Activated CD8-positive, alpha-beta T cell treated with anti-CD3 and anti-CD28 coated beads for 36 hours (primary cell): ENCODE results near the gene CALN1. TPM values are rescaled to one million over a fixed set of nuclear protein-coding genes. Genes with fewer than 3 reads are reported as not detected.
"Not testable (repeated sequence)": the region's sequence is repeated elsewhere in the genome, so short reads cannot be mapped to it uniquely, and the experiment has no call there.

Experiments used
- ATAC-seq: fragments of 200-7000 bp; cut with Tn5 transposase; one replicate; pipeline ENCODE4 v1.10.0; 2021; ENCODE audit warnings: mild to moderate bottlenecking, moderate library complexity
- CTCF ChIA-PET: fragments of 350-600 bp; sonication (Branson Sonifier 250); formaldehyde crosslinking; loops from one replicate; lab custom pipeline; 2021; ENCODE audit warnings: antibody characterized with exemption; lab: Charles Lee
- POLR2A ChIA-PET: fragments of 350-600 bp; sonication (Branson Sonifier 250); formaldehyde crosslinking; loops from one replicate; lab custom pipeline; 2021; ENCODE audit warnings: antibody characterized with exemption; lab: Charles Lee
- DNase-seq: peaks from one replicate; pipeline ENCODE4 v3.0.0-alpha.2; 2020
- H3K27ac Mint-ChIP-seq: one replicate; pipeline ENCODE4 v1.8.0; 2021; ENCODE audit warnings: mild to moderate bottlenecking, mixed read lengths
- H3K27me3 Mint-ChIP-seq: one replicate; pipeline ENCODE4 v1.8.0; 2021; ENCODE audit warnings: mixed read lengths
- H3K36me3 Mint-ChIP-seq: one replicate; pipeline ENCODE4 v1.8.0; 2021; ENCODE audit warnings: low read depth, mixed read lengths
- H3K4me1 Mint-ChIP-seq: one replicate; pipeline ENCODE4 v1.8.0; 2021; ENCODE audit warnings: low read depth, mixed read lengths
- H3K4me3 Mint-ChIP-seq: one replicate; pipeline ENCODE4 v1.8.0; 2021; ENCODE audit warnings: mild to moderate bottlenecking, moderate library complexity, mixed read lengths
- H3K9me3 Mint-ChIP-seq: one replicate; pipeline ENCODE4 v1.8.0; 2021; ENCODE audit warnings: mixed read lengths
- CTCF ChIP-seq: fragments of 200-600 bp; IDR thresholded peaks from one replicate; pipeline ENCODE4 v1.8.0; 2022; ENCODE audit warnings: antibody characterized with exemption, mild to moderate bottlenecking
- intact Hi-C: fragments of 100-400 bp; cut with micrococcal nuclease; formaldehyde crosslinking; loops from one replicate; pipeline ENCODE4 v1.10.0; 2022
- total RNA-seq, 2 experiments: library from RNA; stranded (reverse); gene quantifications; one replicate each; pipeline ENCODE4 v1.2.3, GENCODE V29; 2021

CALN1 gene
- under 1 TPM; 0.02 to 0.16 TPM for total RNA-seq

DNA sequence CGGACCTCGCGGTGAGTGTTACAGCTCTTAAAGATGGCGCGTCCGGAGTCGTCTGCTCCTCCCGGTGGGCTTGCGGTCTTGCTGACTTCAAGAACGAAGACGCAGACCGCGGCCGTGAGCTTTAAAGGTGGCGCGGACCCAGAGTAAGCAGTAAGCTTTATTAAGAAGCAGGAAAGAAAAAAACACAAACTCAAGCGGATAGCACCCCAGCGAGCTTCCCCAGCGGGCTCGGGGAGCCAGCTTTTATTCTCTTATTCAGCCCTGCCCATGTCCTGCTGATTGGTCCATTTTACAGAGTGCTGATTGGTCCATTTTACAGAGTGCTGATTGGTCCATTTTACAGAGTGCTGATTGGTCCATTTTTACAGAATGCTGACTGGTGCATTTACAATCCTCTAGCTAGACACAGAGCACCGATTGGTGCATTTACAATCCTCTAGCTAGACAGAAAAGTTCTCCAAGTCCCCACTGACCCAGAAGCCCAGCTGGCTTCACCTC lies at the start of gene CALN1:
TSS of gene CALN1 (minus strand) at position 218 of the 498 bp plus-strand sequence.
- H3K9me3 Mint-ChIP-seq, H3K36me3 Mint-ChIP-seq, DNase-seq, POLR2A ChIA-PET, H3K27ac Mint-ChIP-seq, H3K4me3 Mint-ChIP-seq, intact Hi-C loops, H3K4me1 Mint-ChIP-seq, CTCF ChIA-PET, ATAC-seq, H3K27me3 Mint-ChIP-seq: not testable (repeated sequence)

GRCh38 chr7:72453471-72453870 lies 41.3 kb upstream of the CALN1 start:
- Mint-ChIP-seq H3K9me3 (no peaks in the 10 kb centered on the region), H3K27ac (no peak overlapping the region), H3K36me3 (no peaks in the 10 kb centered on the region), H3K27me3 (no peaks in the 10 kb centered on the region), H3K4me3 (no peak overlapping the region), H3K4me1 (no peaks in the 10 kb centered on the region)
- ChIA-PET POLR2A (no interaction called here), CTCF (no interaction called here)
- no peak for ATAC-seq
- intact Hi-C loops, result no loop called here
- TF ChIP-seq CTCF, result no peak
- no peak for DNase-seq

DNA sequence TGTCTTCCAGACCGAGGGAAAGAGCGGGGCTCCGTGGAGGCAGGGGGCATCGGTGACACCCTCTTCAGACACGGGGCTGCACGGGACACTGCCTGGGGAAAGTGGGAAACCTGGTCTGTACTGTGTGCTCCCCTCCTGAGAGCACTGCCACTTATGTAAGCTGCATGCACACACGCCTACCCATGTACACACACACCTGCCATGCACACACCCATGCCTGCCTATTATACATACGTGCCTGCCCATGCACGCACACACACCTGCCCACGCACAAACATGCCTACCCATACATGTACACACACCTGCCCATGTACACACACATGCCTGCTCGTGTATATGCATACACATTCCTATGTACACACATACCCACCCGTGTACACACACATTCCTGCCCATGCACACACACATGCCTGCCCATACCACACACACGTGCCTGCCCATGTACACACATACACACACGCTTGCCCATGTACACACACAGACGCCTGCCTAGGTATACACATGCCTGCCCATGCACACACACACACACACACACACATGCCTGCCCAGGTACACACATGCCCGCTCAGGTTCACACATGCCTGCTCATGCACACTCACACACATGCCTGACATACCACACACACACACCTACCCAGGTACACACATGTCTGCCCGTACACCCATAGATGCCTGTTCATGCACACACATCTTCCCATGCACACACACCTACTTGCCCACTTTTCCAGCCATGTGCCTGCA lies 35.5 kb upstream of the CALN1 start:
- ATAC-seq (no peak), DNase-seq (no peak)
- H3K27me3 Mint-ChIP-seq, result peaks cover 8% of the 10 kb centered on the region
- no peaks in the 10 kb centered on the region for H3K36me3 Mint-ChIP-seq
- no peaks in the 10 kb centered on the region for H3K4me1 Mint-ChIP-seq
- ChIA-PET POLR2A (no interaction called here), CTCF (no interaction called here)
- H3K4me3 Mint-ChIP-seq, result no peak overlapping the region
- H3K27ac Mint-ChIP-seq, result no peak overlapping the region
- intact Hi-C loops, result no loop called here
- no peaks in the 10 kb centered on the region for H3K9me3 Mint-ChIP-seq
- no peak for TF ChIP-seq CTCF

- no peaks in the 10 kb centered on the region for H3K36me3 Mint-ChIP-seq
- POLR2A ChIA-PET, result no interaction called here
Observed at GRCh38 chr7:72446591-72447462, 34.7 kb upstream of the CALN1 start.

DNA sequence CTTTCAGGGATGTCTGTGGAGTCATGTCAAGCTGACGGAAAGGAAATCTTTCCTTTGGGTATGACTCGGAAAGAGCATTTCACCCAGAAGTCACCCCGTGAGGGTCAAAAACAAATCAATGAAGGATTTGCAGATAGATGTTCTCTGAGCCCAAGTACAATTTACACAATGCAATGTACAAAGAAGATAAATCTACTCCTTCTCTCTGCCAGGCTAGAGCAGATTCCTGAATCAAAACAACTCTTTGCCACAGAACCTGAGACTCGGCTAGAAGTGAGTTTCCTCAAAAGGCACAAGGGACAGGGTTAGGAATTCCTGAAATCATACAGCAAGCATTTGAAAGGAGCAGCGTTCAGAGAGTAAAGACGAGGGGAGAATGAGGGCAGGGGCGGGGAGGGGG lies 34.0 kb upstream of the CALN1 start:
- H3K4me1 Mint-ChIP-seq, result no peaks in the 10 kb centered on the region
- POLR2A ChIA-PET, result no interaction called here
- H3K36me3 Mint-ChIP-seq, result no peaks in the 10 kb centered on the region
- ATAC-seq (no peak), DNase-seq (no peak)
- no peaks in the 10 kb centered on the region for H3K9me3 Mint-ChIP-seq
- no peak for TF ChIP-seq CTCF
- CTCF ChIA-PET, result no interaction called here
- intact Hi-C loops, result no loop called here
- peaks cover 8% of the 10 kb centered on the region for H3K27me3 Mint-ChIP-seq
- H3K4me3 Mint-ChIP-seq, result no peak overlapping the region
- no peak overlapping the region for H3K27ac Mint-ChIP-seq

More at GRCh38 chr7:72446591-72447462, 34.7 kb upstream of the CALN1 start:
- Mint-ChIP-seq H3K9me3 (no peaks in the 10 kb centered on the region), H3K27ac (no peak overlapping the region), H3K27me3 (peaks cover 8% of the 10 kb centered on the region), H3K4me3 (no peak overlapping the region), H3K4me1 (no peaks in the 10 kb centered on the region)
- CTCF ChIA-PET, result no interaction called here
- TF ChIP-seq CTCF, result no peak
- DNase-seq, result no peak
- no peak for ATAC-seq
- intact Hi-C loops, result no loop called here
